GM19035 (cell line): ENCODE data around the gene RRM1.
"Not testable (repeated sequence)": the region's sequence is repeated elsewhere in the genome, so short reads cannot be mapped to it uniquely, and the experiment has no call there.

Experiments
- ATAC-seq: cut with Tn5 transposase; IDR thresholded peaks from one replicate; pipeline ENCODE4 v1.9.1; 2021; ENCODE audit not compliant: unreplicated experiment

RRM1 gene

GRCh38 chr11:4094348-4095291 lies at the start of gene RRM1:
TSS of gene RRM1 (plus strand) at chr11:4094799. CDS start at chr11:4095013, 214 bp downstream.
- ATAC-seq: peak; percentile 96

- no peak for ATAC-seq
These were observed 49.5 kb upstream of the RRM1 start for GRCh38 chr11:4044976-4045646.

- ATAC-seq: no peak
These were observed 46.3 kb upstream of the RRM1 start for GRCh38 chr11:4048340-4048739.

- no peak for ATAC-seq
These were observed 45.6 kb upstream of the RRM1 start for GRCh38 chr11:4049006-4049405.

GRCh38 chr11:4050138-4050537 lies 44.5 kb upstream of the RRM1 start:
- no peak for ATAC-seq

- ATAC-seq: not testable (repeated sequence)
These were observed 41.4 kb upstream of the RRM1 start for GRCh38 chr11:4053200-4053599.

GRCh38 chr11:4054643-4055042 lies 40.0 kb upstream of the RRM1 start:
- no peak for ATAC-seq

GRCh38 chr11:4059424-4059823 lies 35.2 kb upstream of the RRM1 start:
- ATAC-seq: no peak

- ATAC-seq: no peak
These were observed 34.2 kb upstream of the RRM1 start for GRCh38 chr11:4060182-4060923.

GRCh38 chr11:4061700-4062099 lies 32.9 kb upstream of the RRM1 start:
- ATAC-seq: no peak

GRCh38 chr11:4063348-4063747 lies 31.3 kb upstream of the RRM1 start:
- no peak for ATAC-seq

GRCh38 chr11:4064278-4064955 lies 30.2 kb upstream of the RRM1 start:
- no peak for ATAC-seq

- no peak for ATAC-seq
These were observed 29.5 kb upstream of the RRM1 start for GRCh38 chr11:4065086-4065485.

- ATAC-seq: no peak
These were observed 28.8 kb upstream of the RRM1 start for GRCh38 chr11:4065601-4066377.

GRCh38 chr11:4066910-4067309 lies 27.7 kb upstream of the RRM1 start:
- ATAC-seq: no peak

GRCh38 chr11:4068962-4069361 lies 25.6 kb upstream of the RRM1 start:
- no peak for ATAC-seq

- no peak for ATAC-seq
These were observed 23.3 kb upstream of the RRM1 start for GRCh38 chr11:4071325-4071724.

- ATAC-seq: no peak
These were observed 22.7 kb upstream of the RRM1 start for GRCh38 chr11:4071914-4072313.

GRCh38 chr11:4072668-4073285 lies 21.8 kb upstream of the RRM1 start:
- ATAC-seq: no peak

GRCh38 chr11:4074266-4074665 lies 20.3 kb upstream of the RRM1 start:
- no peak for ATAC-seq
